C4-2B (cell line): Measurements from ENCODE around the gene COL9A3.

Experiments
- CTCF ChIP-seq: fragments of 450-650 bp; conservative IDR thresholded peaks from 2 replicates; pipeline ENCODE4 v1.5.1; 2017; ENCODE audit warnings: mild to moderate bottlenecking
- ZFX ChIP-seq: fragments of 450-650 bp; IDR thresholded peaks from 2 replicates; pipeline ENCODE4 v1.6.1; 2017

GRCh38 chr20:62775206-62775605 is 41.6 kb upstream of the COL9A3 start:
- TF ChIP-seq CTCF (no peak), ZFX (no peak)
